Measurements from ENCODE around the gene HRH1.

HRH1 gene

GRCh38 chr3:11310258-11310657 is 156.0 kb downstream of the HRH1 start:
- TF ChIP-seq L3MBTL2 (conservative IDR thresholded peaks at IDR 0.05) (no peak), ZNF384 (IDR thresholded peaks at IDR 0.05) (no peak), FOXM1 (IDR thresholded peaks at IDR 0.05; ENCODE audit: borderline replicate concordance) (no peak), NFRKB (IDR thresholded peaks at IDR 0.05) (no peak), FOXA1 (IDR thresholded peaks at IDR 0.05) (no peak), ELF4 (IDR thresholded peaks at IDR 0.05) (no peak), LEF1 (IDR thresholded peaks at IDR 0.05; ENCODE audit: borderline replicate concordance) (no peak), FOXK2 (IDR thresholded peaks at IDR 0.05) (no peak)
- TF ChIP-seq, protein P1, sequence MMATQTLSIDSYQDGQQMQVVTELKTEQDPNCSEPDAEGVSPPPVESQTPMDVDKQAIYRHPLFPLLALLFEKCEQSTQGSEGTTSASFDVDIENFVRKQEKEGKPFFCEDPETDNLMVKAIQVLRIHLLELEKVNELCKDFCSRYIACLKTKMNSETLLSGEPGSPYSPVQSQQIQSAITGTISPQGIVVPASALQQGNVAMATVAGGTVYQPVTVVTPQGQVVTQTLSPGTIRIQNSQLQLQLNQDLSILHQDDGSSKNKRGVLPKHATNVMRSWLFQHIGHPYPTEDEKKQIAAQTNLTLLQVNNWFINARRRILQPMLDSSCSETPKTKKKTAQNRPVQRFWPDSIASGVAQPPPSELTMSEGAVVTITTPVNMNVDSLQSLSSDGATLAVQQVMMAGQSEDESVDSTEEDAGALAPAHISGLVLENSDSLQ (IDR thresholded peaks at IDR 0.05), result no peak
- DNase-seq (ENCODE audit: extremely low spot score), result no peak
- POLR2A ChIA-PET, result no interaction called here
- CTCF ChIA-PET, result no interaction called here

- ChIA-PET CTCF (no interaction called here), POLR2A (no interaction called here)
- no peak for DNase-seq (ENCODE audit: extremely low spot score)
- TF ChIP-seq FOXA1 (IDR thresholded peaks at IDR 0.05) (no peak), SP1 (IDR thresholded peaks at IDR 0.05) (no peak), FOXM1 (IDR thresholded peaks at IDR 0.05; ENCODE audit: borderline replicate concordance) (no peak), ELF4 (IDR thresholded peaks at IDR 0.05) (no peak), BHLHE40 (IDR thresholded peaks at IDR 0.05; ENCODE audit: borderline replicate concordance) (no peak), L3MBTL2 (conservative IDR thresholded peaks at IDR 0.05) (no peak), LEF1 (IDR thresholded peaks at IDR 0.05; ENCODE audit: borderline replicate concordance) (no peak), SUZ12 (IDR thresholded peaks at IDR 0.05) (no peak), NFRKB (IDR thresholded peaks at IDR 0.05) (no peak), HDGF (IDR thresholded peaks at IDR 0.05; ENCODE audit: borderline replicate concordance) (no peak)
Measured at GRCh38 chr3:11312166-11312565, 157.9 kb downstream of the HRH1 start.

Data from HEK293T (cell line).